ENCODE data around the gene ADCY6. TPM values are rescaled to one million over a fixed set of nuclear protein-coding genes. Genes with fewer than 3 reads are reported as not detected.

ADCY6 gene
- total RNA-seq, 2 experiments from 2014 or later: 0.15 to 0.21 TPM

DNA sequence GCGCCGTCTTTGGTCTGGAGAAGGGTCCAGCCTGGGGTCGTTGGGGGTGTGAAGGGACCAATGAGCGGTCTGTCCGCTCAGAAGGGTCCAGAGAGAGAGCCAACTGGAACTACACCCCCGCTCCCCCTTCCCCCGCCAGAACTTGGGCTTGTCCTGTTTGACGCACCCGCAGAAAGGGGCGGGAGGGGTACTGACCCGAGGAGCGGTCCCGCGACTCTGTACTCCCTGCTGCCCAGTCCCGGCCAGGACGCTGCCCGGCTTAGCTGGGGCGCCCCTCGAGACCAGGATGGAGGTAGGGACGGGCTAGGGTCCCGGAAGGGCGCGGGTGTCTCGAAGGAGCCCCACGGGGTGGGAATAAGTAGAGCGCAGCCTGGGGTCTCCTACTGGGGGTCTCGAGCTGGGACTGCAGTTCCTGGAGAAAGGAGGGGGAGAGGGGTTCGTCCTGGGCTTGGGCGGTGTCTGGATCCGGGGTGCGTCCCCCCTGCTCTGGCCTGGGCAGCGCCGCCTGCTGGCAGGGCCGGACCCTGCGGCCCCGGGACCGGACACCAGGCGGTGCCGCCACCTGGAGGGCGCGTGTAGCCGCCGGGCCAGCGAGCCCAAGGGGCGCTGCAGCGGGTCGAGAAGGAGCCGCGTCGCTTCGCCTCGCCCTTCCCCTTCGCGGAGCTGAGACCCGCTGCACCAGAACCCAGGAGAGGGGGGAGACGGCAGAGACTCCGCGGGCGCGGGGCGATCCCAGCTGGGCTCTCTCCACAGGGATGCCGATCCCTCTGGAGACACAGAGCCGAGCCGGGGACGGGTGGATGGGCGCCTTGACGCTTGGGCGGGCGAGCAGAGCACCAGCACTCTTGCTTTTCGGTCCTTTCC lies 25.6 kb upstream of the ADCY6 start:
- POLR2A ChIA-PET: interaction anchor here (0.5 to 1.8 kb wide), 6 partner anchors 9 to 315 kb away, joined by 3 to 7 read pairs (median 4); partner anchors contain the start of genes DDX23 and KANSL2
- Mint-ChIP-seq H3K4me3 (peak overlapping the region; percentile 88), H3K27ac (no peak overlapping the region), H3K4me1 (ENCODE audit: low read depth) (peaks cover 29% of the 10 kb centered on the region), H3K27me3 (peaks cover 7% of the 10 kb centered on the region), H3K9me3 (no peaks in the 10 kb centered on the region), H3K36me3 (no peaks in the 10 kb centered on the region)
- CTCF ChIA-PET: interaction anchor here (0.6 to 5.6 kb wide), 41 partner anchors 9 to 280 kb away, joined by 3 to 38 read pairs (median 4); partner anchors contain the start of genes ADCY6, ARF3, CCNT1 and DDX23
- peak; percentile 89 for DNase-seq
- intact Hi-C loops (cut with micrococcal nuclease): loop anchor here (2.0 to 5.0 kb wide), 3 partner anchors 38 to 132 kb away; partner anchors contain the start of genes DDX23 and KANSL2

DNA sequence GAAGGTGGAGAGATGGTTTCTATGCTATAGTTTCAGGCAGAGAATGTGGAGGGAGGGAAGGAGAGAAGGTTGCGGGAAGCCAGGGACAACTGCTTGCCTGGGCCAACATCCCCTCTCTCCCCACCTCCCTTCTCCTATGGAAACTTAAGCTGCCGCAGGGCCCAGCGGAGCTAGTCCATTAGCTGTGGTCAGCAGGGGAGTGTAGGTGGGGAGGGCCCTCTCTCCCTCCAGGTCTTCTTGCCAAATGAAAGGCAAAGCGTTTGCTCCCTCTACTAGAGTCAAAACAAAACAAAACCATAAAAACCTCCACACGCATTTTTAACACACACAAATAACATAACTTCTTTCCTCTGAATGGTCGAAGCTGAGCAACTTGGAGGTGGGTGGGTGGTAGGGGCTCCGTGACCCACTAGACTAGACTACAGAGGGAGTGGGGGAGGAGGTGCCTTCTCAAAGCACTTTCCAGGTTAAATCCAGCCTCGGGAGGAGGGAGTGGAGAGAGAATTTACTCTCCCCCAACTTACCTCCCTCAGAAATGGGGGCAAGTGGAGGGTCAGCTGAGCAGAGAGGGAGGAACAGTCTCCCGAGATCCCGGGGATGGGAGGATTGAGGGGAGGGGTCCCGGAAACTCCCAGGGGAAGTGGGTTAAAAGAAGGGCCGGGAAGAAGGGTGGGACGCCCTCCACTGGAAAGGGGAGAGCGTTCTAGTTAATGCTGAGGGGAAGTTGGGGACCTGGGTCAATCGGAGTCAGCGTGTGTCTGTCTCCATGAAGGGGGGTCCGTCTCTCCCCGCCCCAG lies 24.8 kb upstream of the ADCY6 start:
- H3K4me1 Mint-ChIP-seq (ENCODE audit: low read depth): peaks cover 24% of the 10 kb centered on the region
- peaks cover 7% of the 10 kb centered on the region for H3K27me3 Mint-ChIP-seq
- H3K36me3 Mint-ChIP-seq: no peaks in the 10 kb centered on the region
- H3K27ac Mint-ChIP-seq: no peak overlapping the region
- CTCF ChIA-PET: interaction anchor here (0.7 to 5.6 kb wide), 18 partner anchors 10 to 196 kb away, joined by 3 to 38 read pairs (median 7); partner anchors contain the start of genes CCNT1 and DDX23
- intact Hi-C loops (cut with micrococcal nuclease): loop anchor here (2.0 kb wide), 2 partner anchors 39 to 131 kb away; partner anchors contain the start of genes DDX23 and KANSL2
- POLR2A ChIA-PET: no interaction called here
- H3K9me3 Mint-ChIP-seq: no peaks in the 10 kb centered on the region
- no peak for DNase-seq
- H3K4me3 Mint-ChIP-seq: peak overlapping the region; percentile 88

DNA sequence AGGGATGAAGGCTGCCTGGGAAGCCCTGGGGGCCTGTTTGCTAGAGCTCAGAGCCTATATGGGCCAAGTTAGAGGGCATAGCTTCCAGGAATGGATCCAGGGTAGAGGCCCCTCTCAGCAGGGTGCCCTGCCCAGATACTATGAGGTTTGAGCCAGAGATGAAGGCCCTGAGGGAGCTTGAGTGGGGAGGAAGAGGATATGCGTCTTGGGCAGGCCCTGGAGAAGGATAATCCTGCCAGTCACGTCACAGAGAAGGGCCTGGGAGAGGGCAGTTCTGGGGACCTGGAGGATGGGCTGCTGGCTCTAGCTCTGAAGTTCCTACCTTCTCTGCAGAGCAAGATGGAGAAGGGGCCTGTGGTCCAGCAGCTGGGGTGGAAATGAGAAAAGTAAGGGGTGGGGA lies 23.5 kb upstream of the ADCY6 start:
- intact Hi-C loops (cut with micrococcal nuclease): no loop called here
- no peak for DNase-seq
- Mint-ChIP-seq H3K27ac (no peak overlapping the region), H3K4me3 (no peak overlapping the region), H3K36me3 (no peaks in the 10 kb centered on the region), H3K4me1 (ENCODE audit: low read depth) (peaks cover 19% of the 10 kb centered on the region), H3K27me3 (peaks cover 7% of the 10 kb centered on the region), H3K9me3 (no peaks in the 10 kb centered on the region)
- ChIA-PET CTCF (interaction anchor here (0.8 to 5.6 kb wide), 4 partner anchors 17 to 176 kb away, joined by 3 to 38 read pairs (median 4); no protein-coding TSS in a partner anchor), POLR2A (no interaction called here)

GRCh38 chr12:48811437-48812090 lies 22.7 kb upstream of the ADCY6 start:
- ChIA-PET POLR2A (no interaction called here), CTCF (interaction anchor here (0.9 to 5.6 kb wide), 5 partner anchors 16 to 177 kb away, joined by 3 to 38 read pairs (median 4); no protein-coding TSS in a partner anchor)
- no peaks in the 10 kb centered on the region for H3K9me3 Mint-ChIP-seq
- peaks cover 14% of the 10 kb centered on the region for H3K4me1 Mint-ChIP-seq (ENCODE audit: low read depth)
- no peak for DNase-seq
- H3K4me3 Mint-ChIP-seq: no peak overlapping the region
- intact Hi-C loops (cut with micrococcal nuclease): no loop called here
- H3K27me3 Mint-ChIP-seq: peaks cover 4% of the 10 kb centered on the region
- no peak overlapping the region for H3K27ac Mint-ChIP-seq
- no peaks in the 10 kb centered on the region for H3K36me3 Mint-ChIP-seq

GRCh38 chr12:48810903-48811431 lies 22.1 kb upstream of the ADCY6 start:
- Mint-ChIP-seq H3K4me1 (ENCODE audit: low read depth) (peaks cover 9% of the 10 kb centered on the region), H3K4me3 (no peak overlapping the region), H3K9me3 (no peaks in the 10 kb centered on the region), H3K36me3 (no peaks in the 10 kb centered on the region), H3K27ac (no peak overlapping the region), H3K27me3 (no peaks in the 10 kb centered on the region)
- POLR2A ChIA-PET: no interaction called here
- intact Hi-C loops (cut with micrococcal nuclease): no loop called here
- CTCF ChIA-PET: interaction anchor here (0.9 to 5.6 kb wide), 4 partner anchors 15 to 177 kb away, joined by 3 to 38 read pairs (median 4); no protein-coding TSS in a partner anchor
- no peak for DNase-seq

DNA sequence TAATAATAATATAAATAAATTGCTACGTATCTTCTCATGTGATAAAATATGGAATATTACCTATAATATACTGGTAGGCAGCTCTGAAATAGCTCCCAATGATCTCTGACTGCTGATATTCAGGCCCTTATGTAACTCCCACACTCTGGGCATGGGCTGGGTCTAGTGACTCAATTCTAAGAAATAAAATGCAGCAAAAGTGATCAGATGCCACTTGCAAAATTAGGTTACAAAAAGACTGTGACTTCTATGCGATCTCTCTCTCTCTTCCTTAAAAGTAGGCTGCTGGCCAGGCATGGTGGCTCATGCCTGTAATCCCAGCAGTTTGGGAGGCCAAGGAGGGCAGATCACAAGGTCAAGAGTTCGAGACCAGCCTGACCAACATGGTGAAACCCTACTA lies 19.1 kb upstream of the ADCY6 start:
- POLR2A ChIA-PET: no interaction called here
- CTCF ChIA-PET: no interaction called here
- Mint-ChIP-seq H3K36me3 (no peaks in the 10 kb centered on the region), H3K4me3 (no peak overlapping the region), H3K9me3 (no peaks in the 10 kb centered on the region), H3K27me3 (no peaks in the 10 kb centered on the region), H3K4me1 (ENCODE audit: low read depth) (peaks cover 3% of the 10 kb centered on the region), H3K27ac (no peak overlapping the region)
- no peak for DNase-seq
- intact Hi-C loops (cut with micrococcal nuclease): no loop called here

GRCh38 chr12:48803675-48804074 lies 14.8 kb upstream of the ADCY6 start:
- POLR2A ChIA-PET: no interaction called here
- Mint-ChIP-seq H3K9me3 (no peaks in the 10 kb centered on the region), H3K27me3 (no peaks in the 10 kb centered on the region), H3K27ac (no peak overlapping the region), H3K36me3 (no peaks in the 10 kb centered on the region), H3K4me3 (no peak overlapping the region), H3K4me1 (ENCODE audit: low read depth) (peaks cover 3% of the 10 kb centered on the region)
- CTCF ChIA-PET: interaction anchor here (1.5 kb wide), 1 partner anchor 11 kb away, joined by 3 read pairs; no protein-coding TSS in a partner anchor
- DNase-seq: no peak
- intact Hi-C loops (cut with micrococcal nuclease): no loop called here

DNA sequence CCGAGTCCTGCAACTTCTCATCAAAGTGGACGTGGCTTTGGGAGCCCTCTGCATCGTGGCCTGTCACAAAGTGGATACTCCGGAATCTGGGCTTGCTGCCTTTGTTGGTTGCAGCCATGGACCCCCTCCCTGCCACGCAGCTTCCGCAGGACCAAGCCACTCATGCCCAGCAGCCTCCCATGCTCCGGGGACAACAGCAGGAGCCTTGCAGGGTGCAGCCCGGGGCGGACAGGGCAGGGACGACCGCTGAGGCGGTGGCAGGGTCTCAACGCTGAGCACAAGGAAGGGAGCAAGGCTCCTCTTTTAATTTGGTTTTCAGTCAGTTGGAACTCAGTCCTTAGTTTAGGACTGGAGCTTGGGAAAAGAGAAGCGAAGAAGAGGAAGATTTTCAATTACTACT lies 12.1 kb upstream of the ADCY6 start:
- Mint-ChIP-seq H3K4me1 (ENCODE audit: low read depth) (peaks cover 4% of the 10 kb centered on the region), H3K4me3 (no peak overlapping the region)

DNA sequence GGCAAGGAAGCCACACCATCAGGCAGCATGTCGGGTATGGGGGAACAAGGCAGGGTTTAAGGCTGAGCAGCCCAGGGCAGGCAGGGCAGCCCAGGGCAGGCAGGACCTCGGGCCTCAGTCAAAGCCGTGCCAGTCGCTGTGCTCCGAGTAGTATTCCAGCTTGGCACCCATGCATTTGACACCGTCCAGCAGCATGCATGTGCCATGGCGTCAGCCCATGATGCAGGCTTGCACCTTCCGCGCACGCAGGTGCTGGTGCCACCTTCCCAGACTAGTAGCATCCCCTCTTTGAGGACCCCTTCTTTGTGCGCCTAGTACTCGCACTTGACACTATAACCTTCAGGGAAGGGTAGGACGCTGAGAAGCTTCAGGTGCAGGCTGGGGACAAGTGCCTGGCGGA lies 11.6 kb upstream of the ADCY6 start:
- Mint-ChIP-seq H3K4me3 (no peak overlapping the region), H3K27me3 (no peaks in the 10 kb centered on the region), H3K4me1 (ENCODE audit: low read depth) (peaks cover 7% of the 10 kb centered on the region), H3K27ac (no peak overlapping the region), H3K36me3 (no peaks in the 10 kb centered on the region), H3K9me3 (no peaks in the 10 kb centered on the region)
- DNase-seq: no peak
- CTCF ChIA-PET: interaction anchor here (2.5 kb wide), 1 partner anchor 14 kb away, joined by 10 read pairs; no protein-coding TSS in a partner anchor
- intact Hi-C loops (cut with micrococcal nuclease): no loop called here
- POLR2A ChIA-PET: no interaction called here

More for the DNA sequence above, 12.1 kb upstream of the ADCY6 start:
- intact Hi-C loops (cut with micrococcal nuclease): no loop called here
- H3K9me3 Mint-ChIP-seq: no peaks in the 10 kb centered on the region
- H3K36me3 Mint-ChIP-seq: no peaks in the 10 kb centered on the region
- no peaks in the 10 kb centered on the region for H3K27me3 Mint-ChIP-seq
- H3K27ac Mint-ChIP-seq: no peak overlapping the region
- CTCF ChIA-PET: interaction anchor here (2.5 kb wide), 1 partner anchor 14 kb away, joined by 10 read pairs; no protein-coding TSS in a partner anchor
- POLR2A ChIA-PET: no interaction called here
- no peak for DNase-seq

GRCh38 chr12:48796976-48797375 lies 8.1 kb upstream of the ADCY6 start:
- Mint-ChIP-seq H3K27me3 (peaks cover 3% of the 10 kb centered on the region), H3K36me3 (no peaks in the 10 kb centered on the region), H3K9me3 (no peaks in the 10 kb centered on the region), H3K4me1 (ENCODE audit: low read depth) (peaks cover 4% of the 10 kb centered on the region), H3K27ac (no peak overlapping the region), H3K4me3 (no peak overlapping the region)
- ChIA-PET POLR2A (no interaction called here), CTCF (interaction anchor here (0.9 to 7.1 kb wide), 8 partner anchors 16 to 254 kb away, joined by 3 to 247 read pairs (median 6); no protein-coding TSS in a partner anchor)
- intact Hi-C loops (cut with micrococcal nuclease): loop anchor here (1.0 to 10.0 kb wide), 4 partner anchors 44 to 254 kb away; partner anchors contain the start of gene KANSL2
- DNase-seq: peak; percentile 35
